ENCODE data around the gene NAA80.

DNA sequence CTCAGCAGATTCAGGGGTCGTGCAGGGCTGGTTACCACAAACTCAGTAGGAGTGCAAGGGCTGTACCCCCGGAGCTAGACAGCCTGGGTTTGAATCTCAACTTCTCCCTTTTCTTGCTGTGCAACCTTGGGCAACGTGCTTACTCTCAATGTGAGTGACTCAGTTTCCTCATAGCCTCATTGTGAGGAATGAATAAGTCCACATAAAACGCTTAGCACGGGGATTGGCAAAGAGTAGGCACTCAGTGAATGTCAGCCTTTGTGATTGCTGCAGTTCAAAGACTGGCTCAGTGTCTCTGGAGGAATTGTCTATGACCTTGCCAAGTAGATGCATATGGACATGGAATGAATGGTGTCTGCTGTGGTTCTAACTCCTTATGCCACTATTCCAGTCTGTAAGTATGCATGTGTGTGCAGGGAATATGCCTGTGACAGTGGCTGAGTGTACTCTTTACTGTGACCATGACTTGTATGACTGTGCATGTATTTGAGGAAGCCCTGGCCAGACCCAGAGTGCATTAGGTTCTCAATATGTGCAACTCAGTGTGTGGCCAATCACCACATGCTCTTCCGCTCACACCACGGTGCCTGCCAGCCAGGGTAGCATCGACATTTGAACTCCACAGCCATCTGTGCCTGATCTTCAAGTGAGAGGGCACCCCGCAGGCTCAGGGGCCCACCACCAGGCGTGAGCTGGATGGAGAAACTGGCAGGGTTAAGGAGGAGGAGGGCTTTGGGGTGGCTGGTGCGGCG lies 900 bp upstream of the NAA80 start:
- TF ChIP-seq, protein P1, sequence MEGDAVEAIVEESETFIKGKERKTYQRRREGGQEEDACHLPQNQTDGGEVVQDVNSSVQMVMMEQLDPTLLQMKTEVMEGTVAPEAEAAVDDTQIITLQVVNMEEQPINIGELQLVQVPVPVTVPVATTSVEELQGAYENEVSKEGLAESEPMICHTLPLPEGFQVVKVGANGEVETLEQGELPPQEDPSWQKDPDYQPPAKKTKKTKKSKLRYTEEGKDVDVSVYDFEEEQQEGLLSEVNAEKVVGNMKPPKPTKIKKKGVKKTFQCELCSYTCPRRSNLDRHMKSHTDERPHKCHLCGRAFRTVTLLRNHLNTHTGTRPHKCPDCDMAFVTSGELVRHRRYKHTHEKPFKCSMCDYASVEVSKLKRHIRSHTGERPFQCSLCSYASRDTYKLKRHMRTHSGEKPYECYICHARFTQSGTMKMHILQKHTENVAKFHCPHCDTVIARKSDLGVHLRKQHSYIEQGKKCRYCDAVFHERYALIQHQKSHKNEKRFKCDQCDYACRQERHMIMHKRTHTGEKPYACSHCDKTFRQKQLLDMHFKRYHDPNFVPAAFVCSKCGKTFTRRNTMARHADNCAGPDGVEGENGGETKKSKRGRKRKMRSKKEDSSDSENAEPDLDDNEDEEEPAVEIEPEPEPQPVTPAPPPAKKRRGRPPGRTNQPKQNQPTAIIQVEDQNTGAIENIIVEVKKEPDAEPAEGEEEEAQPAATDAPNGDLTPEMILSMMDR (IDR thresholded peaks at IDR 0.05): no peak
- TF ChIP-seq POLR2AphosphoS5 (IDR thresholded peaks at IDR 0.05) (no peak), POLR2A (IDR thresholded peaks at IDR 0.05) (peak in 1 of 4 donors; percentile 3), EP300 (IDR thresholded peaks at IDR 0.05) (no peak)
